Esophagus (tissue), 2 donors: ENCODE measurements around the gene OSBPL7. TPM values are rescaled to one million over a fixed set of nuclear protein-coding genes. Genes with fewer than 3 reads are reported as not detected.

Experiments
- H3K27ac ChIP-seq, 2 donors: one replicate each; pipeline ENCODE4 v1.5.1; 2013; ENCODE audit warnings: low read depth in 2 of 2, mild to moderate bottlenecking in 2 of 2, inconsistent platforms in 1 of 2, low read length in 1 of 2, moderate library complexity in 1 of 2
- H3K27me3 ChIP-seq, 2 donors: one replicate each; pipeline ENCODE4 v1.6.1; 2013; ENCODE audit warnings: low read length in 2 of 2, control low read depth in 1 of 2, mild to moderate bottlenecking in 1 of 2; ENCODE audit not compliant: insufficient read depth in 2 of 2, control insufficient read depth in 1 of 2
- H3K36me3 ChIP-seq, 2 donors: one replicate each; pipeline ENCODE4 v1.6.1; 2013; ENCODE audit warnings: low read length in 1 of 2; ENCODE audit not compliant: control insufficient read depth in 2 of 2, insufficient read depth in 2 of 2
- H3K4me1 ChIP-seq, 2 donors: one replicate each; pipeline ENCODE4 v1.6.1; 2013; ENCODE audit warnings: low read length in 1 of 2; ENCODE audit not compliant: control insufficient read depth in 2 of 2, insufficient read depth in 2 of 2
- H3K4me3 ChIP-seq, 2 donors: one replicate each; pipeline ENCODE4 v1.5.1; 2013; ENCODE audit warnings: low read length in 2 of 2, mild to moderate bottlenecking in 2 of 2, low read depth in 1 of 2, moderate library complexity in 1 of 2
- H3K9me3 ChIP-seq, 2 donors: one replicate each; pipeline ENCODE4 v1.6.1; 2013; ENCODE audit warnings: mild to moderate bottlenecking in 2 of 2, low read depth in 1 of 2, low read length in 1 of 2, moderate library complexity in 1 of 2; ENCODE audit not compliant: control insufficient read depth in 2 of 2, insufficient read depth in 1 of 2
- WGBS, 2 donors: extraction: QIAGEN DNeasy Blood & Tissue Kit; methylation state at CpG; one replicate each; pipeline ENCODE4 v1.1.7; 2013; 5-methylcytosine and 5-hydroxymethylcytosine counted together
- polyA plus RNA-seq, 2 donors: library from polyadenylated mRNA; stranded (reverse); fragments of 200-250 nt; gene quantifications; one replicate each; pipeline ENCODE4 v1.2.3, GENCODE V29; 2013
- donor health status: healthy with polysubstance abuse.
- donor health status: Bipolar disorder and iron deficiency.

Gene OSBPL7
- polyA plus RNA-seq, 2 donors = 1.9 to 3.7 TPM

GRCh38 chr17:47801906-47802305 lies 19.7 kb downstream of the OSBPL7 start:
- no peaks in the 10 kb centered on the region for H3K36me3 ChIP-seq
- H3K9me3 ChIP-seq = no peaks in the 10 kb centered on the region
- no peak overlapping the region for H3K27ac ChIP-seq
- no peak overlapping the region for H3K4me3 ChIP-seq
- WGBS, 2 donors = 47 to 58% methylated on average over 6 of the region's 6 CpGs
- no peaks in the 10 kb centered on the region for H3K27me3 ChIP-seq
- no peaks in the 10 kb centered on the region for H3K4me1 ChIP-seq

DNA sequence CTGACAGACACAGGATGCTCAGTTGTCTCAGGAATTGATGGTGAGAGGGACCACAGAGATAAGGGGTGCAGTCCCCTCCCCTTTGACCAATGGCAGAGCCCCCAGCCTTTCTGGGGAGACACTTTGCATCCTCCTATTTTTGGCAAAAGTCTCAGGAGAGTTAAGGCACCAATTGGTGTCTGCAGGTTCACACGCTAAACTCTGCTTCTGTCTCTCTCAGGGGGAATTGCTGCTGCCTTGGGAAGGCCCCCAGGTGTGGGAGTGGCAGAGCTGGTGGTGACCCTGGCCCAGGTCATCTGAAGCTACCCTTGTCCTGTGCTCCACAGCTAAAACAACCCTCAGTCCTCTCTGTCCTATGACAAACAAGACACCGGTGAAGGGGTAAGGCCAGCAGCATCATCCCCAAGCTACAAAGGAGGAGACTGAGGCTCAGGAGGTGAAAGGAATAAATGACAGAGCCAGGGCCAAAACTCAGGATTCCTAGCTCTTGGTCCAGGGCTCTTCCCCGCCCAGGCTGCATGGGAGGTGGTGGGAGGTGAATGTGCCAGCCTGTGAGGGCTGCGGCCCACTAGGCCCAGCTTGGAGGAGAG lies 20.3 kb downstream of the OSBPL7 start:
- no peaks in the 10 kb centered on the region for H3K36me3 ChIP-seq
- H3K27ac ChIP-seq = no peak overlapping the region
- no peaks in the 10 kb centered on the region for H3K4me1 ChIP-seq
- 77 to 85% methylated on average over 4 of the region's 4 CpGs for WGBS, 2 donors
- no peak overlapping the region for H3K4me3 ChIP-seq
- H3K9me3 ChIP-seq = no peaks in the 10 kb centered on the region
- H3K27me3 ChIP-seq = no peaks in the 10 kb centered on the region

GRCh38 chr17:47800686-47801085 lies 20.9 kb downstream of the OSBPL7 start:
- H3K27ac ChIP-seq = no peak overlapping the region
- no peaks in the 10 kb centered on the region for H3K9me3 ChIP-seq
- H3K36me3 ChIP-seq = no peaks in the 10 kb centered on the region
- H3K4me1 ChIP-seq = no peaks in the 10 kb centered on the region
- no peaks in the 10 kb centered on the region for H3K27me3 ChIP-seq
- WGBS, 2 donors = 82 to 89% methylated on average over 12 of the region's 12 CpGs
- no peak overlapping the region for H3K4me3 ChIP-seq

- Histone ChIP-seq H3K4me1 (no peaks in the 10 kb centered on the region), H3K27ac (no peak overlapping the region), H3K9me3 (no peaks in the 10 kb centered on the region), H3K27me3 (no peaks in the 10 kb centered on the region), H3K36me3 (no peaks in the 10 kb centered on the region), H3K4me3 (no peak overlapping the region)
- WGBS, 2 donors = 66 to 70% methylated on average over 2 of the region's 2 CpGs
Measured at GRCh38 chr17:47797797-47798196, 23.8 kb downstream of the OSBPL7 start.

GRCh38 chr17:47792979-47793378 lies 28.6 kb downstream of the OSBPL7 start:
- peaks cover 5% of the 10 kb centered on the region in 2 donors for H3K4me1 ChIP-seq
- H3K27me3 ChIP-seq = peaks cover 0 to 2% of the 10 kb centered on the region in 2 donors
- H3K9me3 ChIP-seq = no peaks in the 10 kb centered on the region
- H3K36me3 ChIP-seq = no peaks in the 10 kb centered on the region
- 67 to 81% methylated on average over 6 of the region's 6 CpGs for WGBS, 2 donors
- no peak overlapping the region for H3K27ac ChIP-seq
- H3K4me3 ChIP-seq = no peak overlapping the region

GRCh38 chr17:47792457-47792856 lies 29.1 kb downstream of the OSBPL7 start:
- no peaks in the 10 kb centered on the region for H3K9me3 ChIP-seq
- peaks cover 0 to 2% of the 10 kb centered on the region in 2 donors for H3K27me3 ChIP-seq
- H3K27ac ChIP-seq = no peak overlapping the region
- WGBS, 2 donors = 76 to 77% methylated on average over 1 of the region's 1 CpG
- H3K4me1 ChIP-seq = peaks cover 5% of the 10 kb centered on the region in 2 donors
- no peak overlapping the region for H3K4me3 ChIP-seq
- no peaks in the 10 kb centered on the region for H3K36me3 ChIP-seq

- WGBS, 2 donors = 33 to 36% methylated on average over 3 of the region's 3 CpGs
- no peak overlapping the region for H3K4me3 ChIP-seq
- H3K27ac ChIP-seq = no peak overlapping the region
- peaks cover 0 to 4% of the 10 kb centered on the region in 2 donors for H3K27me3 ChIP-seq
- H3K9me3 ChIP-seq = no peaks in the 10 kb centered on the region
- H3K36me3 ChIP-seq = no peaks in the 10 kb centered on the region
- peaks cover 5% of the 10 kb centered on the region in 2 donors for H3K4me1 ChIP-seq
Measured at GRCh38 chr17:47791025-47791424, 30.6 kb downstream of the OSBPL7 start.

DNA sequence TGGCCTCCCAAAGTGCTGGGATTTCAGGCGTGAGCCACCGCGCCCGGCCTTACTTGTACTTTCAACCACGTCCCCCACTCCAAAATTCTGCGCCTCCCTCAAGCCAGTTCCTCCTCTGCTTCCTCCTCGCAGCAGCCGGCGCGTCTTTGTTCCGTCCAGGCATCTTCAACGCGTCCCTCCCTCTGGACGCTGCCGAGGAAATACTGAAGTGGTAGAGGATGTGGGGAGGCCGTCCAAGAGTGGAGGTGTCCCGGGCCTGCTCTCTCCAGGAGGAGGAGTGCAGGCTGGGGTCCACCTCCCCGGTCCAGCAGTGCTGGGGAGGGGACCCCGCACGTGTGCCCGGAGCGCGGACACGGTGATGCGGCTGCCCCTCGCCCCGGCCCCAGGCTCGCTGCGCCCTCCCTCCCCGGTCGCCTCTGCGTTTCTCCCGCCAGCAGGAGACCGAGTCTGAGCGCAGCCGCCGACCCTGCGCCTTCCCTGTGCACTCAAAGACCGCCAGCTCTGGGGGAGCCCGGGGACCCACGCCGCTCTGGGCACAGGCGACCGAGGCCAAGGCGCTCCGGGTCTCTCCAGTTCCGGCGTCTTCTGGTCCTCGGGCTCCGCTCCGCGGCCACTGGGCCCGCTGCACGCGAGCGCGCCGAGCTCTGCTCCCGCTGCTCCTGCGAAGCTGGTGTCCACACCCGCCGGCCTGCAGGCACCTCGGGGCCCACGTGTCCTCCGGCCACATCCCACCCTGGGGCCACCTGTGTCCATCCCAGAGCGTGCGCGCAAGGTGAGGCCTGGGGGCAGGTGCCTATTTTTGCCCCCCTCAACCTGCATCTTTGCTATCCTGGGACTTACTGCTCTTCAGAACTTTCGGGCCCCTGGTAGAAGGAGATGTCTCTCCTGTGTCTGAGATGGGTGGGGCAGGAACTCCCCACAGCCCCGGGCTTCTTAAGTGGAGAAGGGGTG lies 31.7 kb downstream of the OSBPL7 start:
- no peaks in the 10 kb centered on the region for H3K9me3 ChIP-seq

GRCh38 chr17:47785538-47786123 lies 36.0 kb downstream of the OSBPL7 start:
- no peak overlapping the region for H3K27ac ChIP-seq
- H3K27me3 ChIP-seq = peaks cover 0 to 4% of the 10 kb centered on the region in 2 donors
- no peak overlapping the region for H3K4me3 ChIP-seq
- 43 to 49% methylated on average over 5 of the region's 5 CpGs for WGBS, 2 donors
- peaks cover 5% of the 10 kb centered on the region in 2 donors for H3K4me1 ChIP-seq
- H3K9me3 ChIP-seq = no peaks in the 10 kb centered on the region
- no peaks in the 10 kb centered on the region for H3K36me3 ChIP-seq

More for the DNA sequence above, 31.7 kb downstream of the OSBPL7 start:
- no peaks in the 10 kb centered on the region for H3K36me3 ChIP-seq
- peak overlapping the region; percentile 9 to 31 for H3K4me3 ChIP-seq
- no peak overlapping the region for H3K27ac ChIP-seq
- peaks cover 0 to 4% of the 10 kb centered on the region in 2 donors for H3K27me3 ChIP-seq
- peaks cover 5% of the 10 kb centered on the region in 2 donors for H3K4me1 ChIP-seq
- 2 to 3% methylated on average over 66 to 70 of the region's 70 CpGs for WGBS, 2 donors
